ENCODE data around the gene GOLPH3L.
"Not testable (repeated sequence)": the region's sequence is repeated elsewhere in the genome, so short reads cannot be mapped to it uniquely, and the experiment has no call there.

GOLPH3L gene

DNA sequence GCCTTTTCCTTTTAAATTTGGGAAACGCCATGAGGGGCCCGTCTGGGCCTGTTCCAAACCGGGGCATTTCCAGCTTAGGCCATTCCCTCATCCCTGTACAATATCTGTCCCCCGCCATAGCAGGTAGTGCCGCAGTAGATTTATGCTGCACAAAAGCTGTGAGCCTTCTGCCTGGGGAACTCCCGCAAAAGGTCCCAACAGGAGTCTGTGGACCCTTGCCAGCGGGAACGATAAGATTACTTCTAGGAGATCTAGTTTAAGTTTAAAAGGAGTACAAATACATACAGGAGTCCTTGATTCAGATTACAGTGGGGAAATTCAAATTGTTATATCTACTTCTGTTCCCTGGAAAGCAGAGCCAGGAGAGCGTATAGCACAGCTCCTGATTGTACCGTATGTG is 42.3 kb downstream of the GOLPH3L start:
- not testable (repeated sequence) for DNase-seq

DNA sequence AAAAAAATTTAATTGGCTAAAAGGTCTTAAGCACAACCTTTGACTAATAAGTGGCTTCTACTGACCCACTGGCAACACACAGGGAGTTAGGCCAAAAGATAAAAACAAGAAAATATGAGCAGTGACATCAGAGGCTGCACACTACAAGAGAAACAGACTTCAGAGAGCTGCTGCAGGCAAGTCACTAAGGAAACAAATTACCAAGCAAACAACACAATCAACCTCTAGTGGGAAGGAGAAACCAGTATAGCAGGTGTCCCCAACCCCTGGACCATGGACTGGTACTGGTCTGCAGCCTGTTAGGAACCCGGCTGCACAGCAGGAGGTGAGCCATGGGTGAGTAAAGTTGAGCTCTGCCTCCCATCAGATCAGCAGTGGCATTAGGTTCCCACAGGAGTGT is 46.8 kb downstream of the GOLPH3L start:
- no peak for DNase-seq

DNA sequence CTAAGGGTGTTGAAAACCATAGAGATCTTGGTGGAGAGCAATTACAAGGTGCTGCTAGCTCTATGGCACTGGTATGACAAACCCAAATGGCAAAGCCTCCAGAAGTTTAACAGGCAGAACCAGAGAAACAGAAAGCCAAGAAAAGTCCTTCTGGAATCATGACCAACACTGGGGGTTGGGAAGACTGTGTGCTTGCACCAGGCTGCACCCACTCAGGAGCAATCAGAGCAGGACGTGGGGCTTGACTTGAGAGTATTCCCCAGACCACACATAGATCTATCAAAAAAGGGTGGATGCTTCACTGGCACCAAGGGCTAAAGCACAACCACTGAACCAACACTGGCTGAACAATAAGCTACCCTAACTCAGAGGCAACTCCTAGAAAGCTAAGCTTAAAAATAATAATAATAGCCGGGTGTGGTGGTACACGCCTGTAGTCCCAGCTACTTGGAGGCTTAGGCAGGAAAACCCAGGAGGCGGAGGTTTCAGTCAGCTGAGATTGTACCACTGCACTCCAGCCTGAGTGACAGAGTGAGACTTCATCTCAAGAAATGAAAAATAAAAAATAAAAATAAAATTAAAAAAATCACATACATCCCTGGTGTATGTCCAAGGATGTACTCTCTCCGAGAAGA is 47.4 kb downstream of the GOLPH3L start:
- no peak for DNase-seq

DNA sequence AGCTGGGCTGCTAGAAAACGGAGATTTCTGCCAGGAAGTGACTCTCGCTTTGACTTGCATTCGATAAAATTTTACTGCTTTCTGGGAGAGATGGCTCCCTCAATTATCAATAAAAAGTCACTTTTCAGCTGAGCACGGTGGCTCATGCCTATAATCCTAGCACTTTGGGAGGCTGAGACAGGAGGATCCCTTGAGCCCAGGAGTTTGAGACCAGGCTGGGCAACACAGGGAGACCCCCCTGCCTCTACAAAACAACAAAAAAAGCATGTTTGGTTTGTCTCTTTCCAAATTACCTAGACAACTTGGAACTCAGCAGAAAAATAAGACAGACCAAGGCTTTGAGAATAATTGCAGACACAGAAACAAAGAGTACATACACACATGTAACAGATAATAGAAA is 54.7 kb downstream of the GOLPH3L start:
- no peak for DNase-seq

DNA sequence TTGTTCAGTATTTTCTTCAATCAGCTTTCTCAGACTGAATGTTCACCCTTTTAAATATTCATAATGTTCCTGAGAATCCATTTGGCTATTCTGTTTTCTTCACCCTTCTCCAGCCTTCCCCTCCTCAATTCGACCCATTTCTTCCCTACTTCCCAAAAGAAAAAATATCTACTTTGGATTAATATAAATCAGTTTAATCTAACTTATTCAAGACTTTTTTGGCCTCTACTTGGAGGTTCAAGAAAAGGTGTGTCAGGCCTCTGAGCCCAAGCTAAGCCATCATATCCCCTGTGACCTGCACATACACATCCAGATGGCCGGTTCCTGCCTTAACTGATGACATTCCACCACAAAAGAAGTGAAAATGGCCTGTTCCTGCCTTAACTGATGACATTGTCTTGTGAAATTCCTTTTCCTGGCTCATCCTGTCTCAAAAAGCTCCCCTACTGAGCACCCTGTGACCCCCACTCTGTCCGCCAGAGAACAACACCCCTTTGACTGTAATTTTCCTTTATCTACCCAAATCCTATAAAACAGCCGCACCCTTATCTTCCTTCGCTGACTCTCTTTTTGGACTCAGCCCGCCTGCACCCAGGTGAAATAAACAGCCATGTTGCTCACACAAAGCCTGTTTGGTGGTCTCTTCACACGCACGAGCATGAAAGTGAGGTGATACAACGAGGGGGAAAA is 55.7 kb downstream of the GOLPH3L start:
- not testable (repeated sequence) for DNase-seq

DNA sequence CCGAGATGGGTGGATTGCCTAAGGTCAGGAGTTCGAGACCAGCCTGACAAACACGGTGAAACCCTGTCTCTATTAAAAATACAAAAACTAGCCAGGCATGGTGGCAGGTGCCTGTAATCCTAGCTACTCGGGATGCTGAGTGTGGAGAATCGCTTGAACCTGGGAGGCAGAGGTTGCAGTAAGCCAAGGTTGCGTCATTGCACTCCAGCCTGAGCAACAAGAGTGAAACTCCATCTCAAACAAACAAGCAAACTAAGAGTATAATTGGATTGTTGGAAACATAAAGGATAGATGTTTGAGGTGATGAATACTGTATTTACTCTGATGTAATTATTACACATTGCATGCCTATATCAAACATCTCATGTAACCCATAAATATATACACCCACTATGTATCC is 58.5 kb downstream of the GOLPH3L start:
- DNase-seq, result not testable (repeated sequence)

DNA sequence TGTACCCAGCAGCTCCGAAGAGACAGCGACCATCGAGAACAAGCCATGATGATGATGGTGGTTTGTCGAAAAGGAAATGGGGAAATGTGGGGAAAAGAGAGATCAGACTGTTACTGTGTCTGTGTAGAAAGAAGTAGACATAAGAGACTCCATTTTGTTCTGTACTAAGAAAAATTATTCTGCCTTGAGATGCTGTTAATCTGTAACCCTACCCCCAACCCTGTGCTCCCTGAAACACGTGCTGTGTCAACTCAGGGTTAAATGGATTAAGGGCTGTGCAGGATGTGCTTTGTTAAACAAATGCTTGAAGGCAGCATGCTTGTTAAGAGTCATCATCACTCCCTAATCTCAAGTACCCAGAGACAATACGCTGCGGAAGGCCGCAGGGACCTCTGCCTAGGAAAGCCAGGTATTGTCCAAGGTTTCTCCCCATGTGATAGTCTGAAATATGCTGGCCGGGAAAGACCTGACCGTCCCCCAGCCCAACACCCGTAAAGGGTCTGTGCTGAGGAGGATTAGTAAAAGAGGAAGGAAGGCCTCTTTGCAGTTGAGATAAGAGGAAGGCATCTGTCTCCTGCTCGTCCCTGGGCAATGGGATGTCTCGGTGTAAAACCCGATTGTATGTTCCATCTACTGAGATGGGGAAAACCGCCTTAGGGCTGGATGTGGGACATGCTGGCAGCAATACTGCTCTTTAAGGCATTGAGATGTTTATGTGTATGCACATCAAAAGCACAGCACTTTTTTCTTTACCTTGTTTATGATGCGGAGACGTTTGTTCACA is 61.9 kb downstream of the GOLPH3L start:
- not testable (repeated sequence) for DNase-seq

DNA sequence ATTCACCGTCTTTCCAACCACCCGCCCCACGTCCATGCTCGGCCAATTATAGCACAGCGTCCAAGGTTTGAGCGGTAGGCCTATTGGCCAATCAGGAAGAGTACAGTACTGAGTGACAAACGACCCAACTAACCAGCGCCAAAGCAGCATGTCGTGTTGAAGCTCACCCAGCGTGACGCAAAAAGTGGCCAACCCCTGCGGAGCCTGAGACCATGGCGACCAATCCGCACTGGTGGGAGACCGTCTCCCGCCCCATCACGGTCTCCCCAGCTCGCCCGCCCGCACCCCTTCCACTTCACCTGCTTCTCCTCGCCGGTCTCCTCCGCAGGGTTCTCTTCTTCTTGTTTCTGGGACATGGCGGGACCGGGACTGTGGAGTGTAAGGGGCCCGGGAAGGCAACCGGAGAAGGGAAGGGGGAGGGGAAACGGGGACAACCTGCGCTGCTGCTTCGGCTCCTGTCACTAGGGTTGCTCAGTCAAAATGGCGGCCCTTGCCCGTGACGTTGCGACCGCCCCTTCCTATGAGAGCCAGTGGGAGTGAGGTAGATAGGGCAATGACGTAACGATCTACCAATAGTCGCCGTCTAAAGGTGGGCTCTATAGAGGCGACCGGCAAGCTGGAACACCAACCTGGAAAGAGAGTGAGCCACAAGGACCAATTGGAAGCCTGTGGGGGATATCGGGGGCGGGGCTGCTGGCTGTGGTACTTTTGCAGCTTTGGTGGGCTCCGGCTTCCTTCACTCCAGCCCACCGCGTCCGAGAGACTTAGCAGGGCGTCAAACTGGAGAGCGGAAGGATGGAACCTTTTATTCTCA is 67.6 kb downstream of the GOLPH3L start, which contains the start of gene ENSA:
ENSA (minus strand) TSS at position 498 of the 814 bp plus-strand sequence; CDS start at position 356, 142 bp downstream.
- DNase-seq, result peak; percentile 90

DNA sequence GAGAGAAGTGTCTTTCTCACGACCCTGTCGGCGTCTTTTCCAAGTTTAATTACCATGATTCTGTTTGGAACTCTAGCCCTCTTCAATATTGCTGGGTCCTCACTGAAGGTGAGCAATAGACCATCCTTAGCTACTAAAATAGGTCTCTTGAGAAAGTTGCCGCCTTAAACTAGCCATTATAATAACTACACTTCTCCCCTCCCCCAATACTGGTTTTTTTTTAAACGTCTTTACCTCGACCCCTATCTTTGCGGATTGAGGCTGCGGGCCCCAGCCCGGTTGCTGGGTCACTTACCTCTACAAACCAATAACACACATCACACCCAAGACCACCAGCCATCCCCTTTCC is 68.2 kb downstream of the GOLPH3L start:
- DNase-seq, result no peak

DNA sequence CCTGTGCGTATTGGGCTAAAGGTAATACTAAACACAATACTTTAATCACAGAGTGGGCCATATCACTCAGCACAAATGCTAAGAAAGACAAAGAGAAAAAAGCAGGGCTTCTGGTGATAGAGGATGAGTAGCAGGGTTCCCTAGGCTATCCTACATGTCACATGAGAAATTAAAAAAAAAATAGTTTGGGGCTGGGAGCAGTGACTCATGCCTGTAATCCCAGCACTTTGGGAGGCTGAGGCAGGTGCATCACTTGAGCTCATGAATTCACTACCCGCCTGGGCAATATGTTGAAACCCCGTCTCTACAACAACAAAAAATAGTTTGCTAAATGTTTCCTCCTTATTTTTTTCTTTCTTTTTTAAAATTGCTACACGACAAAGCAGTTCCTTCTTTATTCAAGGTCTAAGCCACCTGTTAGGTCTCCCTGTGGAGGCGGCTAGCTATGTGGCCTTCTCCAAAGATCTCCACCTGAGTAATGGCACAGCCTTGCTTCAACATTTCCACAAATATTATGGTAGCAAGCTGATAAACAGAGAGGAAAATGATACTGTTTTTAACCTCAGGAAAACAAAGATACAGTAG is 69.0 kb downstream of the GOLPH3L start:
- DNase-seq, result no peak

DNA sequence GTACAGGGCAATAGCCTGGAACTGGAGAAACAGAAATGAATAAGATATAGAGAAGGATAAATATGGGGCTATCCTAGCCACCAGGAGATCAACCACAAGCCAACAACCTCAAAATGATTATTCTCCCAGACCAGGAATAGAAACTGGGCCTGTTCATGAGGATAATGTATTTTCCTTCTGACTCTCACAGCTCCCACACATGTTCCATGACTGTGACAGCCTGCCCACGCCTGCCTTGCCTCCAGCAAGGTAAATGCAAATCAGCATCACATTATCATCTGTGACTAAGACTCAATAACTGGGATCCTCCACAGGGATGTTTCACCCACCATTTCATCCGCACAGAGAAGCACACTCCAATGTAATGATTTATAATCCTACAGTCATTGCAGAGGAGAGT is 70.8 kb downstream of the GOLPH3L start:
- no peak for DNase-seq

DNA sequence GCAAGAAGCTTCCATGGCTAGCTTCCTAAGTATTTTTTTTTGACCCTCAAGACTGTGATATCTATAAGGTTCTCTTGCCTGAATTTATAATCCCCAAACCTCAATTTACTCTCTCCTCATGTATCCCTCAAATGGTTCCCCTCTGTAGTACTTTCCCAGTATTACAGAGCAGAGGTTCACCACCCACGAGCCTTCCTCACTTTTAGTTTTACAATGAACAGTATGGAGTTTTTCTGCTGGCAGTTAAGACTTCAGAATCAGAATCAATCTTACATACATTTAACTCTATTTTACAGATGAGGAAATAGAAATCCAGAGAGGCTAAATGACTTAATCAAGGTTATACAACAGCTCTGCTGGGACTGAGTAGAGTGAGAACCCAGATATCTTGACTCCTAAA is 72.4 kb downstream of the GOLPH3L start:
- not testable (repeated sequence) for DNase-seq

DNA sequence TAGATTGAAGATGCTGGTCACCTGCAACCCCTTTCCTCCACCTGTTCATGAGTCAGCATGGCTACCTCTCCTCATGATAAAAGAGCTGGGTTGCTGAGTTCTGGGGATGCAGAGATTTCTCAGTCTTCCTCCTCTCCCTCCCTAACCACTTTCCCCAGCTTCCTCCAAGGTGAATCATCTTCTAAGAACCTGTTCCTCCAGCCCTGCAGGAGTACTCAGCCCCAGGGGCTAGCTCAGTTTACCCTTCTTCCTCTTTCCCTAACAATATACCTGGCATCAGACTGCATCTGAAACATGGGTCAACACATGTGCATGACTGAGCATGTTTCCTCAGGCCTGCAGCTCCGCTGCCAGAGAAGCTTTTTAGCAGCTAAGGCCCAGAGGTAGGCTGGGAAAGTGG is 72.8 kb downstream of the GOLPH3L start:
- DNase-seq, result not testable (repeated sequence)

DNA sequence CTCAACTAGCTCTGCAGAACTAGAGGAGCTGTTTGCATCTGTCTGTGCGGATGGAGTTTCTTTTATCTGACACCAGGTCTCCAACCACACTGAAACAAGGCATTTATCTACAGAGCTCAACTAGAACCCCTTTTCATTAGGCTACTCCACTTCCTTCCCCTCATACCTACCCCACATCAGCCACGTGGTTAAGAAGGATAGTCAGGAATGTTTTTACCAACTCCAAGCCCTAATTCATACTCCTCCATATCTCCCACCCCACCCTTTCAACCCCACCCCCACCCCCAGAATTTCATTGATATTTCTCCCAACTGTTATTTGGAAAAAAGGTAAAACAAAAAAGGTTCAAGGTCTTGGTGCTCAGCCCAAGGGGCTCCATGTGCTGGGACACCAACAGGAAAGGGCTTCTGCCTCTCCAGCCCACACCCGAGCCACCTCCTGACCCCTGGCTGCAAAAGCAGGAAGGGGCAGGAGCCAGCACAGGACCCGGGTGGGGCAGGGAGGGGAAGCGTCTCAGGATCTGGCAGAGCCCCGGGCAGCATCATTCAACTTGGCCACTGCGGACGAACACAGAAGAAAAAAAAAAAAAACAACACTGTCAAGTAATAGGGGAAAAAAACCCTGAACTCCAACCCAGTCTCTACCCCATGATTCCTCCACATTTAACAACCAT is 74.5 kb downstream of the GOLPH3L start:
- no peak for DNase-seq

DNA sequence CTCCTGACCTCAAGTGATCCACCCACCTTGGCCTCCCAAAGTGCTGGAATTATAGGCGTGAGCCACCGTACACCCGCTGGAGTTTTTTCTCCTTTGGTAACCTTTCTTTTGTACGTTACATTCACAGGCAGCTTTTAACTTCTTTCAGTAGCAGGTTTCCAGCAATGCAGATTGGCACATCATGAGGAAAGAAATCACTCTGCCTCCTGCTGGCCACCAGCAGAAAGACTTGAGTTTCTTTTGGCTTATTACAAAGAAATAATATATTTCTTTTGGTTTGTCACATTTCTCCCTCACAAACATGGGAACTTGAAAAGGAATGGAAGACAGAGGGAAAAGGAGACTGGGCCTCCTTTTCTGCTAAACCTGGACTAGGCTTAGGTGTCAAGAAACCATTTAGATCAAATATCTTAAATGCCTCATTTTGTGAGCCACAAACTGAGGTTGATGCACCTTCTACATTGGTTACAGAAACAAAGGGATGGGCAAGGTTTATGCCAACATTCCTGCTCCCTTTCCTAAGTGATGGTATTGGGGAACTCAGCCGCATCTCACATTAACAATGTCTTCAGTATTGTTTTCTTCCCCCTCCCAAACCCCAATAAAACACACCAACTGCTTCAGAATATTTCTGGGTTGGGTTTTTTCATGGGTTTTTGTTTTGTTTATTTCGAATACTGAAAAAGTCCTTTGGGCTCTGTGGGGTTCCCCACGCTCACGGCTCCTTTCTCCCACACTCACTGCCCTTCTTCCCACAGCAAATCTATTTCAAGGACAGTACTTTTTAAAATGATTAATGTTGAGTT is 75.3 kb downstream of the GOLPH3L start:
- peak; percentile 43 for DNase-seq

DNA sequence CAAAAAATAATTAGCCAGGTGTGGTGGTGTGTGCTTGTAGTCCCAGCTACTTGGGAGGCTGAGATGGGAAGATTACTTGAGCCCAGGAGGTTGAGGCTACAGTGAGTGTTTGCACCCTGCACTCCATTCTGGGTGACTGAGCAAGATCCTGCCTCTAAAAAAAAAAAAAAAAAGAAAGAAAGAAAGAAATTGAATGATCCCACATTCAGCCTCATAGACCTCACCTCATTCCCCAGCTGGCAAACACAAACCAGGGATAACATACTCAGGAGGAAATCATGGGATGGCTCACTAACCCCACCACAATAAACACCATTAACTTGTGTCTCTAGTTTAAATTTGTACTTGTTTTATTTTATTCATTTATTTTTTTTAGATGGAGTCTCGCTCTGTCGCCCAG is 76.0 kb downstream of the GOLPH3L start:
- no peak for DNase-seq

DNA sequence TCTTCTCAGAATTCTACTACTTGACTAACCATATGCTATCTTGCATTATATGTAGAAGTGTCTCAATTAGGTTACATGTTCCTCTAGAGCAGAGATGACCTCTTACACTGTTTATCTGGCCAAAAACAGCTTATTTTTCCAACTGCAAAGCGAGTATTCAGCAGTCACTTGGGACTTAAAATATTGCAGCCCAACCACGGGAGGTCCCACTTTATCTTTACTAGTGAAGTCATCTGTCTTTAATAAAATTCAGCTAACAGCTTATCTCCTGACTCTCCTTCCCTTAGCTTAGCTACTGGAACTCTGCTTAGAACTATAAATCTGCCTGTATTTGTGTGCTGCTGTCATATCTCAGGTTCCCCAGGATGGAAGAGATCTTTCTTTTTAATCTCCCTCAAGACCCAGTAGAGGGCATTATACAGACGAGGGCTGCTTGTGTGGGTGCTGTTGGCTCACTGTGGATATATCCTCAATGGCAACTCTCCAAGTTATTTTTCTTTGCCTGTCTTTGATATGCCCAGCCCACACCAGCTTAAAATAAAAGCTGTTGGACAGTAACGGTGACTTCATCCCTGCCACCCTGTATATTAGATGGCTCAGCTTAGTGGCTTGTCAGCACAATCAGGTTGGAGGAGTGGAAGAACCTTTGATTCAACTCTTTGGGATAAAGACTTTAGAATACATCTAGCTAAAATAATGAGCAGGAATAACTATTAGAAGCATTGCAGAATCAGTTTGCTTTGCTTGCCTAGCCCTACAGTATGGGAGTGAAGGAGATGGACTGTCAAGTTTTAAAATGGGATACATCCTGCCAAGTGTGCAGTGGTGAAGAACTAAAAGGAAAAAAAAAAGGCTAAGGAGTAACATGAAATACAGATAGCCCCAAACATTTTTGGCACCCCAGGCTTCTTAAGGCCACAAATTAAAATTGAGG is 77.1 kb downstream of the GOLPH3L start:
- no peak for DNase-seq

DNA sequence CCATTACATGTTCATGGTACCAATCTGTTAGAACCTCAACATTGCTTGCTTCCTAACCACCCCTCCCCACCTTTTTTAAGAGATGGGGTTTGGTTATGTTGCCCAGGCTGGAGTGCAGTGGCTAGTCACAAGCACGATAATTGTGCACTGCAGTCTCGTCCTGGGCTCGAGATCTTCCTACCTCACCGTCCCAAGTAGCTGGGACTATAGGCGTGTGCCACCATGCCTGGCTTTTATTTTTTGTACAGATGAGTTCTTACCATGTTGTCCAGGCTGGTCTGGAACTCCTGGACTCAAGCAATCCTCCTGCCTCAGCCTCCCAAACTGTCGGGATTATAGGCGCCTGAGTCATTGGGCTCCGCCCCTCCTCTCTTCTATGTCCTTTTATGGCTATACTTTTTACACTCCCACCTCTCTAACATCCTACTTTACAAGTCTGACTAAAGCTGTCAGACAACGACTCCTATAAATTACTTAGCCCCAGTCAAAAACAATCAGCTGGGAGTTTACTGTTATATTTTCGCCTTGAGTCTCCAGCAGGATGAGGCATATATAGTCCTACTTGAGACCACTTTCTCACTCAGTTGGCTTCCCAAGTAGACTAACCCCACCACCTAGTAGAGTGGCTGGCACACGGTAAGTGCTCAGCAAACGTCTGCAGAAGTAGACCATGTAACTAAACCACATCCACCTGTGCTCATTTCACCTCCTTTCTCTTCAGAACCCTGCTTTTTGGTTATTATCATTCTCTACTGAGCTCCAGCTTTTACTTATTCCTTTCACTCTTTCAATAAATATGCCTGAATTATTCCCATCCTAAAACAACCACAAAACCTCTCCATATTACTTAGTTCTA is 81.4 kb downstream of the GOLPH3L start:
- DNase-seq, result no peak
